ENCODE data around the gene WNT1.
A peak's percentile ranks its signal among the peaks of the same experiment; 100 is the strongest.

The WNT1 gene

DNA sequence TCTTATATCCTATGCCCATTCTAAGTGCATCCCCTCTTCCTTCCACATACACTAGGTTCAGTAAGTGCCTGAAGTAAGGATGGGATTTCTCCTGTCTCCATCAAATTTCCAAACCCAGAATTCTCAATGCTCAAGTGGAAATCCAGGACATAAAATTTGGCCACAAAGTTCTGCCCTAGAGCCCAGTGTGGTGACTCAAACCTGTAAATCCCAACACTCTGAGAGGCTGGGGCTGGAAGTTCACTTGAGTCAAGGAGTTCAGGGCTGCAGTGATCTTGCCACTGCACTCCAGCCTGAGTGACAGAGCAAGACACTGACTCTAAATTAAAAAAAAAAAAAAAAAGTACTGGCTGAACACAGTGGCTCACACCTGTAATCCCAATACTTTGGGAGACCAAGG, 16.3 kb upstream of the WNT1 start:
- DNase-seq: no peak

DNA sequence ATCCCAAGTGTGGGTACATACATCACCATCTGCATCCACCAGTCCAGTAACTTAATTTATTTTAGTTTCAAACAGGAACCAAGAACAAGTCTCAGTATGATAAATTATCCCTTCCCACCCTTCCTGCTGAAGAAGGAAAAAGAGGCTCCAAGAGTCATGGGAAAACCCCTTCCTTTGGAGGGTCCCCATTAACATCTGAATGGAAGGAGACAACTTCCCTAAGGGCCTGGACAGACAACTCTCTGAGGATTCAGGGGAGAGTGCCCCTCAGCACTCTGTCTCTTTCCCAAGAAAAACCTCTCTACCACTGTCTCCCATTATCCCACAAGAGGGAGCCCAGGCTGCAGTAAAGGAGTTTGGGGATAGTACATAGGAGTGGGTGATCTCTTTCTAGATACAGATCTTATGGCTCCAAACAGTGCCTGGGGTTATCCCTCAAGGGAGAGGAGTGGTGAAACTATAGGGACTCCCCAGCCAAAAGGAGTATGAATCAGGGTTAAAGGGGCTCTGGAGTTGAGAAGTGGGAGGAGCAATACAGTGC, 12.8 kb upstream of the WNT1 start:
- DNase-seq: no peak

DNA sequence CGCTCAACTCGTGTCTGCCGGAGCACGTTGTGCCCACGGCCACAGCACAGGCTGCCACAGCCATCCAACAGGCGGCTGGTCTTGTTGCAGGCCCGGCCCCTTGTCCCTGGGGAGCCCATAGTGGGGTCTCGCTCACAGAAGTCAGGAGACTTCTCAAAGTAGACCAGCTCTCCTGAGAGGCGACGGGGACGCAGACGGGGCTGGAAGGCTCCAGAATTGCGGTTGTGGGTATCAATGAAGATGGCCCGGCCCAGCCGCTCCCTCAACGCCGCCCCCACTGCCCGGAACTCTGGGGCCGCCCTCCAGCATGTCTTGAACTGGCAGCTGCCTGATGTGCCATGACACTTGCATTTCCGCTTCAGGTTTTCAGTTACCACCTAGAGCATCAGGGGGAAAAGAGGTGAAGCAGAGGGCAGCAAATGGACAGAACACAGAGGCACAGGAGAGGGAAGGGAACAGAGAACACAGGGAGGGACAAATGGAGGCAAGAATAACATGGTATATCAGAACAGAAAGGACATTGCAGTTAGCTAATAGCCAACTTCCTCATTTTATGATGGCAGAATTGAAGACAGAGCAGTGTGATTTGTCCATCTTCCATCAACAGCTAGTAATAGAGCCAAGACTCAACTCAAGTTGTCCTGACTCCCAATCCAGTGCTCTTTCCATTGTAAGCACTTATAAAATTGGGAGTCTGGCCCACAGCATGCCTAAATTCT, 11.8 kb upstream of the WNT1 start:
- DNase-seq: no peak

DNA sequence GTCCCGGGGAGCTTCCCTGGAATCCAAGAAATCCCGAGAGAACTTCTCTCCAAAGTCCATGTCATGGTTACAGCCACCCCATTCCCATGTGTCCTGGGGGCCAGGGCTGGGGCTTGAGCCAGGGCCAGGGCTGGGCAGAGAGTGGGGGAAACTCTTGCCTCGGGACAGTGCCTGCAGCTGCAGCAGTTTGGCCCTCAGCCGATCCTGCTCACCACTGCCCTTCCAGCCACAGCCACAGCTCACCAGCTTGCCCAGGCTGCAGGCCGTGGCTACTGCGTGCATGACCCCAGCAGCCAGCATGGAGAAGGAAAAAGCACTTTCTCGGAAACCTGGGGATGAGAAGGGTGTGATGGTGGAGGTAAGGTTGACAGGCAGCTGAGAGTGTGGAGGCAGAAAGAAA, 10.1 kb upstream of the WNT1 start:
- DNase-seq: no peak

DNA sequence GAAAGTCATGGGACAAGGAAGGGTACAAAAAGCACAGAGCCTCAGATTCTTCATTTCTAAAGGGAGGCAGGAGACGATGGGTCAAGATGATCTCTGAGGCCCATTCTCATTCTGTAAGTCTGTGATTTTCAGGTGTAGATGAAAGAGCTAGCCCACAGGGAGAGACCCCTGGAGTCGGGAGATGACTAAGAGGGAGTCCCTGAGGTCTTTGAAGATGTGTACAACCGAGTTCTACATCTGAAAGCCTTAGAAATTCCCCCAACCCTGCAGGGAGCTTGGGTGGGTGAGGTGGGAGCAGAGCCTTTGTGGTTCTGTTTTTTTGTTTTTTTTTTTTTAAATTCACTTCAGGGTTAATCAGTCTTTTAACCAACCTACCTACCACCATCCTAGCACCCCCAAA, 9.7 kb upstream of the WNT1 start:
- DNase-seq: no peak

DNA sequence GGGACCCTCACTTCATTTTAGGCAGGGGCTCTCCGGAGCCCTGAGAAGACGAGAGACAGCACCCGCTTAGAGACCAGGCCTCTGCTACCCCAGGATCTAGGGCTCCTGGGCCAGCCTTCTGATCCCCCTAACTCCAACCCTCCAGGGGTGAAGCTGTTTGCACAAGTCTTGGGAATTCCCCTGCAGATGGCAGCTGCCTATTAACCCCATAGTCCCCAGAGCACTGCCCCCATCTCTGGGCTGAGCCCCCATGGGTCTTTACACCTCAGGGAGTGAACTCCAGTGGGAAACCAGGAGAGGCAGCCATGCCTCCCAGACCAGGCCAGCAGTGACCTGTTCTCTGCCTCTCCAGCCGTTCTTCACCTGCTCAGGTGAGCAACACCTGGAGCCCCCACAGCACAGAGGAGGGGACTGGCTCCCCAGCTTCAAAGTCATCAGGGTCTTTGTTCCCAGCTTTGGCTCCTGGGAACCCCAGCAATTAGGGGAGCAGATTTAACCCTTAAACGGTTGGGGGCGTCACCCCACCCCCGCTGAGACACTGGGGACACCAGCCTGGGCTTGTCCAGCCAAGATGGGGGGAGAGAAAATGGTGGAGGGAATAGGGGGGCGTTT, 8.9 kb upstream of the WNT1 start:
- DNase-seq: no peak

DNA sequence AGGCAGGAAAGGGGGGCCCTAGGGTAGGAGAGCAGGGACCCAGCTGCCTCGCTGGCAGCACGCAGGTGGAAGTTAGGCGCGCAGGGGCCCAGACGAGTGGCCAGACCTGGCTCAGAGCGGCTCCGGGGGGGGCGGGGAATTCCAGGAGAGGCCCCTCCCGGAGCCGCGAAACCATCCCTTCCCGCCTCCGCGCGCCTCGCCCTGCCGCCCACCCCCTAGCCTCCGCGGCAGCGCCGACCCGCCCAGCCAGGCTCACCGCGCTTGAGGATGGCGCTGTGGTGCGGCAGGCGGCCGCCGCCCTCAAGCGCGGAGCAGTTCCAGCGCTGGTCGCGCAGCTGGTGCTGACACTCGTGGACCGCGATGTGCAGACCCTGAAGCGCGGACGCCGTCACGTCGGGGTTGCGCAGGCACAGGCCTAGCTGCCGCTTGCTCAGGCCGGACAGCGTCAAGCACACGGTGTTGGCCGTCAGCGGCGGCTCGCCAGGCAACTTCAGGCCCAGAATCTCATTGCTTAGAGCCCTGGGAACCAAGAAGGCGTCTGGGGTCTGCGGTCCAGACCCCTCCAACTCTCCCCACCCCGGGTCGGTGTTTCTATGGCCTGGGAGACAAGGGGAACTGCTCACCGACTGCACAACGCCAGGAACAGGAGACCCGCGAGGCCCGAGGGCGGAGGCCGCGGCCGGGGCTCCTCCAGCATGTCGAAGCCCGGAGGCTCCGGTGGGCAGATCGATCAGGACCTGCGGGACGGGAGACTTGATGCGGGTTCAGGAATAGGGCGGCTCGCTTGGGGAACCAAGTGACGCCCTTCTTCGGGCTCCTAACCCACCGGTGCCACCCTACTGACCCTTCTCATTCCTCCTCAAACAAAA, 8.1 kb upstream of the WNT1 start:
- peak; percentile 23 for DNase-seq

DNA sequence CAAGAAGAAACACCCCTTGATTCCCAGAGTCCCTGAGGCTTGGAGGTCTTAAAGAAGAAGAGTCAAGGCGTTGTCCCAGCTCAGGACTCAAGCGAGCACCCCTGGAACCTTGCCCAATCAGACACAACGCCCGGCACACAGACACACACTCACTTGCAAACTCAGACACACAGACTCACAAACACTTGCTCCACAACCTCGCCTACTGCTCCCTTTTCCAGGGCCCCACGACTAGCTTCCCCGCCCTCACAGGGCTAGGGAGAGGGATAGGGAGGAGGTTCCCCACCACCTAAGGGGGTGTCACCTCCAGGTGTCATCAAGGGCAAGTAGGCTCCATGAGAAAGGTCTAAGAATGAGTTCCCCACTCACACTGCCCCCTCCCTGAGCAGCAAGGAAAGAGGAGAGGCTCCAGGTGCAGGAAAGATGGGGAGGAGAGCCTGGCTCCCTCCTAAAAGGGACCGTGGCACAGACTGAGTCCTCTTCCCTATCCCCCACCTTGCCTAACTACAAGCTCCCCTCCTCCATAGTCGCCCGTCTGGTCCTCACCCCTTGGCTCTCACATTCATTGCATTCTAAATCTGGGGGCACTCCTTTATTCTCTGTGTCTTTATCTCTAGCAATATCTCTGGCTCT, 7.3 kb upstream of the WNT1 start:
- no peak for DNase-seq

DNA sequence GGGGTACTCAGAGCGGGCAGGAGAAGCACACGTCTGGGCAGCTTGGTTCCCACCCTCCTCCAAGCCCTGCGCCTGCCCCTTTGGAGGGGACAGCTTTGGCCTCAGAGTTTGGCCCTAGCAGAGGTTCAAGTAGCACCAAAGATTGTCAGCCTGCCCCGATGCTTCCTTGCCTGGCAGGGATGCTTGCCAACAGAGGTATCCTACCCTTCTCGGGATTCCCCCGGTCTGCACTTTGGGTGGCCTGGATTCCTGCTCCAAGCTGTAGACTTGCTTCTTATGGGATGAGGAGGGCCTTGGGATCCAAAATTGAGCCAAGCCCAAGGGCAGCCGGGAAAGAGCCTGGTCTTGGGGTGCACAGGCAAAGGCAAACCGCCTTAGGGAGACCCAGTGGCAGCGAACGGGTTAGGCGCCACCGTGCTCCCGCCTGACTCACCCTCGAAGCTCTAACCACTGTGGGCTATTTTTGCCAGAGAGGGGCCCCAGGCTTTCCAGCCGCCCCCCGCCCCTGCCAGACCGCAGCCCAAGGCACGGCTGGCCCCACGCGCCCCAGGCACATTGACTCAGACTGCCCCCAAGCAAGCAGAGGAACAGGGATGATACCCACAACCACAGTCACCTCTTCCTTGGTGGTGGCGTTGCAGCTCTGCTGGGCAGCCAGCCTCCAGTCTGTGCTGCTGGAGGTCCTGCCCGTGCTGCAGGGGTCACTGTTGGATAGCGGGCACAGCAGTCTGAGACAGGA, 5.7 kb upstream of the WNT1 start:
- no peak for DNase-seq

DNA sequence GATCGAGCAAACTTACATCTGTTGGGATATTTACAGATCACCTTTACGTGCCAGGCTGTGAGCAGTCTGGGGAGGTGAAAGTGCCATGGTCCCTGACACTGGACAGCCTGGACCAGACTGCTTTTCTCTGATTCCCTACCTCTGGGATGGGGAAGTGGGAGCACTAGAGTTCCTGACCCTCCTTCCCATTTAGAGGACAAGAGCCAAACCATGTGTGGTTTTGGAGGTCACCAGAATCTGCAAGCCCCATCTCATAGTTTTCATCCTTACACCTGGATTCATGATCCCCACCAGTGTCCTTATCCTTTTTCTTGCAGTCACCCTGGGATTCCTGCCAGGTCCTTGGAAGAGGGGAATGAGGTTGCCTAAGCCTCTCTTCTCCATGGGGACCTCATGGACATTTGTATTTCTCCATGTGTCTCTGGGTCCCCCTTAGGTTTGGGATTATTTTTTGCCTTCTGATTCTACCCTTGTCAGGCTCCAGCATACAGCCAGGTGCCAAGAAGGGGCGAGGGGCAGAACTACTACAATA, 5.1 kb upstream of the WNT1 start:
- DNase-seq: no peak

DNA sequence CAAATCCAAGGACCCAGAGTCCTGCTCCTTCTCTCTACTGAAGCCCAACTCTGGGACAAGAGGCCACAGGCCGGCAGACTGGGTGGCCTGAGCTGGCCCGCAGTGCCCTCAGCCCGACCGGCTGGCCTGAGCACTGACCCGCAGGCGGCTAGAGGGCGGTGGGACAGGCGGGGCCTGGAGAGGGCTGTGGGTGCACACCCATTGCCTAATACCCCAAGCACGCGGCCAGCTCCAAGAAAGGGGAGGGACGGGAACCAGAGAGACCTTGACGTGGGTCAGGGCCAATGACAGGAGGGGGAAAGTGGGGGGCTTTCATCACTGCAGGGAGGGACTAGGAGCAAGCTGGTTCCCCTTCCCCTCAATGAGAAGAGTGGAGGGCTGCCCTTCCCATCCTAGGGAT, 4.6 kb upstream of the WNT1 start:
- no peak for DNase-seq

DNA sequence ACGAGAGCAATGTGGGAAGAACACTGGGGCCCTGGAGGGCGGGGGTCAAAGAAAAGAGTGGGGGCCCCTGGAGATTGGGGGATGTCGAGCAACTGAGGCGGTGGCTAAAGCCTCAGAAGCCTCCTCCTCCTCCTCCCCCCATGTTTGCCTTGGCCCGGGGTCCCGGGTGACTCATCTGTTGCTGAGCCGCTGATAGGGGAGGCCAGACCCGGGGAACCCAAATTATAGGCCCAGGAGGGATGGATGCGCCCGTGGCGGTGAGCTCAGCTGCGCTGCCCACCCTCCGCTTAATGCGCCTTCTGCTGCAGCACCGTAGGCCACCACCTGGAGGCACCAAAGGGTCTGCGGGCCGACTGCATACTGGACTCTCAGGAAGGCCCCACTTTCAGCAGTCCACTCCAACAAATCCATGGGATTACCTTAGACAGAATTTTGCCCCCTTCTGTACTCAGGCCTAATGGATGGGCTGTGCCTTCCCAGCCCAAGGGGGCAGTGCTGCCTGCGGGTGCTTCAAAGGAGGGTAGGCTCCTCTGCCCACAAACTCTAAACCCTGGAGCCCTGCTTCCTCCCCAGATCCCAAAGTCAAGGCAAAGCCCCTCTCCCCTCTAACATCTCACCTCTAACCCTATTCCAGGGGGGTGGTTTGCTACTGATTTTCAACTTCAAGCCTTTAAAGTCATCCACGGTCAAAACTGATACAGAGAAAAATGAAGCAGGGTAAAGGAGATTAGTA, 4.0 kb upstream of the WNT1 start:
- DNase-seq: peak; percentile 19

DNA sequence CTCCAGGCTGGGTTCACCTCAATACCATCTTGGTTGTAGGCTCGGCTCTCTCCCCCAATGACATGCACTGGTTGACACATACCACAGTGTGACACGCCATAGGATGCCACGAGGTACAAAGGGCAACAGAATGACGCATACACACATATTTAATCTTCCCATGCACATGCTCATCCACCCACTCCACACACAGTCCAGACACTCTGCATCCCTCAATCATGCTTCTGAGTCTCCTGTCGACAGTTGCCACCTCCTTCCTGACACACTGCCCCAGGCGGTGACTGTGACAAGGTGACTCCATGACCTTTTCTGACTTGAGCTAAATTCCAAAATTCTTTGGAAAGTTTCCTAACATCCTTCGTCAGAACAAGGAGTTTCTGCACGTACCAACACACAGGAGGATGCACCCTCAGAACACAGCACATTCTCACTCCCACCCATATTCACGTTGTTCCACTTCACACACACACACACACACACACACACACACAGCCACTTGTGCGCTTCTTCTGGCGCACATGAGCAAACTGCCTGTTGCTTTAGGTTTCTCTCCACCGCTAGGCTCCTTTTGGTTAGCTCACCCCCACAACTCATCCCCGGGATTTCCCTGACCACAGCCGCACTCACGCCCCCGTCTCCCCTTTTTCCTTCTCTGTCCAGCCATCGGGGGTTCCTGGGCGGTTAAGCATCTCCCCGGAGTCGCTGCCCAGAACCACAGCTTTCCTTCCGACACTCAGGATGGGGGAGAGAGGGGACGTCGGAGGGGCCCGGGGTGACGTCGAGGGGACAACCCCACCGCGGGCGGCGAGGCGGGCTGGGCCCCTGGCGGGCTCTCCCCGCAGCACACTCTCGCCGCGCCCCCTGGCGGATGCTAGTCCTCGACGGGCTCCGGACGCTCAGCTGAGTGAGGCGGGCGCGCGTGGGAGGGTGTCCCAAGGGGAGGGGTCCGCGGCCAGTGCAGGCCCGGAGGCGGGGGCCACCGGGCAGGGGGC, 536 bp upstream of the WNT1 start:
- peak; percentile 65 for DNase-seq

DNA sequence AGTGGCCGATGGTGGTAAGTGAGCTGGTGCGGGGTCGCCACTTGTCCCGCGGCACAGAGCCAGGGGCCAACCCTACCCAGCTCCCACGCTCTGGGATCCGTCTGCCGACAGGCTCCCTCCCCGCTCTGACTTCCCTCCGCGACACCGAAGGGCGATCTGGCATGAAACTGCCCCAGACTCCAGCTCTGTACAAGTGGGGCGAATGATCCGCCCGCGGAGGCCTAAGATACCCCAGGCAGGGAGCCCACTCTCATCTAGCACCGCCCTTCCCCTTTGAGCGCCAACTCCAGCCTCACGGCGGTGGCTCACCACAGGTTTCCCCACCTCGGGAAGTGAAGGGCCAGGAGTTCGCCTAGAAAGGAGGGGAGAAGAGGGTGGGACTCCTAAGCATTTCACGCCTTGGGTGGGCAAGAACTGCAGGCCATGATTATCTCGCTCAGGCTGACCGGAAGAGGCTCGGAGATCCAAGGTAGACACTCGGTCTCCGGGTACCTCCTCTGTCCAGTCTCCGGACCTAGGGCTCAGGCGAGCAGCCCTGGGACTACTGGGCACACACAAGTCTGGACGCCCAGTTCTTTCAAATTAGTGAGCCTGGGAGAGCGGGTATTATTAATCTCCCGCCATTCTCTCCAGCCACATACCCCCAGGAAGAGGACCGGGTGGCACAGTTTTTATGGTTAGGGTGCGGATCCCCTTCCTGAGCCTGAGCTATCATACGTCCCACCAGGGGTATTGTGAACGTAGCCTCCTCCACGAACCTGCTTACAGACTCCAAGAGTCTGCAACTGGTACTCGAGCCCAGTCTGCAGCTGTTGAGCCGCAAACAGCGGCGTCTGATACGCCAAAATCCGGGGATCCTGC, 849 bp downstream of the WNT1 start:
- DNase-seq: no peak

DNA sequence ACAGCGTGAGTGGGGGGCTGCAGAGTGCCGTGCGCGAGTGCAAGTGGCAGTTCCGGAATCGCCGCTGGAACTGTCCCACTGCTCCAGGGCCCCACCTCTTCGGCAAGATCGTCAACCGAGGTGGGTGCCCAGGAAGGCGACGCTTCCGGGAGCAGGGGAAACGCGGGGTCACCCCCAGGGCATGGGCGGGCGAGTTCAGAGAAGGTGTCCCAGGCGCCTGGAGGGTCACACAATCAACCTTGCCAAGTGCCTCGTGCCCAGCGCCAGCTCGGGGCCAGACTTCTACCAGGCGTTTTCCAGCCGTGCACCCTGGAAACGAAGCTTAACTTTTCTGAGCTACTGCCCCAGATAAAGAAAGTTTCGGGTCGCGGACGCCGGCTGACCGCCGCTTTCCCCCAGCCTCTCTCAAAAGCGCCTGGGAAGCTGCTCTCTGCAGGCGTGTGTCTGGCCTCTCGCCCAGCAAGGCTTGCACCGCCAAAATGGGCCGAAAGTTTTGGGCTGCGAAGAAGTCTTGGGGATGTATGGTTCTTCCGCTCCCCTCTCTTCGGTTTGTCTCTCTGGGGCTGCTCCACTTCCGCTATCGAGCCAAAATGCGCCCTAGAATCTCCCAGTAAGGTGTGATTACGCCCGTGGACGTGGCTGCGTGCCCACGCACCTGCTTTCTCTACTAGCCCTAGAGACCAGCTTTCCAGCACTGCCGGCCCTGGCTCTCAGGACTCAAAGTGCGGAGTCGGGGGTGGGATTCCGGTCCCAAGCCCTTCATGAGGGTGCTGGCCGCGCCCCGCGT, 1.7 kb downstream of the WNT1 start:
- DNase-seq: peak; percentile 18

DNA sequence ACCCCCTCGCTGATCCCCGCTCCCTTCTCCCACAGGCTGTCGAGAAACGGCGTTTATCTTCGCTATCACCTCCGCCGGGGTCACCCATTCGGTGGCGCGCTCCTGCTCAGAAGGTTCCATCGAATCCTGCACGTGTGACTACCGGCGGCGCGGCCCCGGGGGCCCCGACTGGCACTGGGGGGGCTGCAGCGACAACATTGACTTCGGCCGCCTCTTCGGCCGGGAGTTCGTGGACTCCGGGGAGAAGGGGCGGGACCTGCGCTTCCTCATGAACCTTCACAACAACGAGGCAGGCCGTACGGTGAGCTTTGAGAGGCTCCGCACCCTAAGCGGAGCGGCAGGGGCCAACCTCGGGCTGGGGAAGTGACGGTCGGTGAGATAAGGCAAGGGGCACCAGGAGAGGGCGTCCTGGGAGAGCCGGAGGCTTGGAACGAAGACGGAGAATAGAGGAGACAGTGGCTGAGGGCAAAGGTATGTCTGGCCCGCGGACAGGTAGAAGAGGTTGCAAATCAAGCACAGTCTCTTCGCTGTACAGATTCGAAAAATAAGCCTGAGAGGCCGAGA, 2.3 kb downstream of the WNT1 start:
- DNase-seq: no peak

DNA sequence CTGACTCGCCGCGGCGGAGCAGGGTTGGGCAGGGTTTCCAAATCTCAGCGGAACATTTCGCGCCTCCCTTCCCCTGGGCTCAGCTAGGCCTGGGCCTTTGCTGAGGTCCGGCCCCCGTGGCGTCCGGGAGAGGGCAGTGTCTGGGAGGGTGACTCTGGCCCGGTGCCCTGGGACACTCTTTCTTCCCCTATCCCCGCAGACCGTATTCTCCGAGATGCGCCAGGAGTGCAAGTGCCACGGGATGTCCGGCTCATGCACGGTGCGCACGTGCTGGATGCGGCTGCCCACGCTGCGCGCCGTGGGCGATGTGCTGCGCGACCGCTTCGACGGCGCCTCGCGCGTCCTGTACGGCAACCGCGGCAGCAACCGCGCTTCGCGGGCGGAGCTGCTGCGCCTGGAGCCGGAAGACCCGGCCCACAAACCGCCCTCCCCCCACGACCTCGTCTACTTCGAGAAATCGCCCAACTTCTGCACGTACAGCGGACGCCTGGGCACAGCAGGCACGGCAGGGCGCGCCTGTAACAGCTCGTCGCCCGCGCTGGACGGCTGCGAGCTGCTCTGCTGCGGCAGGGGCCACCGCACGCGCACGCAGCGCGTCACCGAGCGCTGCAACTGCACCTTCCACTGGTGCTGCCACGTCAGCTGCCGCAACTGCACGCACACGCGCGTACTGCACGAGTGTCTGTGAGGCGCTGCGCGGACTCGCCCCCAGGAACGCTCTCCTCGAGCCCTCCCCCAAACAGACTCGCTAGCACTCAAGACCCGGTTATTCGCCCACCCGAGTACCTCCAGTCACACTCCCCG, 3.0 kb downstream of the WNT1 start:
- peak; percentile 14 for DNase-seq
